Muscle layer of colon (tissue), 2 donors: ENCODE data around the gene LRRC25.
A peak's percentile ranks its signal among the peaks of the same experiment; 100 is the strongest.
"Not testable (repeated sequence)": the region's sequence is repeated elsewhere in the genome, so short reads cannot be mapped to it uniquely, and the experiment has no call there.

ENCODE experiments used
- H3K27ac ChIP-seq: one replicate; pipeline ENCODE4 v1.7.0; 2013; ENCODE audit warnings: low read depth, mild to moderate bottlenecking, low read length, moderate library complexity
- H3K27me3 ChIP-seq, 2 donors: one replicate each; pipeline ENCODE4 v1.7.0; 2013; ENCODE audit warnings: low read length in 2 of 2, mild to moderate bottlenecking in 2 of 2; ENCODE audit not compliant: insufficient read depth in 2 of 2, control insufficient read depth in 1 of 2
- H3K36me3 ChIP-seq: one replicate; pipeline ENCODE4 v1.7.0; 2013; ENCODE audit warnings: mild to moderate bottlenecking, low read length; ENCODE audit not compliant: insufficient read depth
- H3K4me1 ChIP-seq: one replicate; pipeline ENCODE4 v1.7.0; 2013; ENCODE audit warnings: mild to moderate bottlenecking, low read length; ENCODE audit not compliant: insufficient read depth
- H3K4me3 ChIP-seq, 2 donors: one replicate each; pipeline ENCODE4 v1.7.0; 2013; ENCODE audit warnings: low read length in 2 of 2, low read depth in 1 of 2, mild to moderate bottlenecking in 1 of 2, moderate library complexity in 1 of 2
- H3K9ac ChIP-seq: one replicate; pipeline ENCODE4 v1.7.0; 2013; ENCODE audit warnings: low read length
- H3K9me3 ChIP-seq: one replicate; pipeline ENCODE4 v1.7.0; 2013; ENCODE audit warnings: mild to moderate bottlenecking, low read length
- donor health status: abdominal sarcoma.
- donor health status: Adenocarcinoma of cecum.

The LRRC25 gene

GRCh38 chr19:18390065-18390907 is 7.1 kb downstream of the LRRC25 start:
- Histone ChIP-seq H3K9me3 (no peaks in the 10 kb centered on the region), H3K27ac (no peak overlapping the region), H3K36me3 (no peaks in the 10 kb centered on the region), H3K4me1 (peaks cover 6% of the 10 kb centered on the region), H3K27me3 (peaks cover 0 to 5% of the 10 kb centered on the region in 2 donors), H3K9ac (no peak overlapping the region), H3K4me3 (no peak overlapping the region)

- Histone ChIP-seq H3K27ac (no peak overlapping the region), H3K4me3 (no peak overlapping the region), H3K9me3 (no peaks in the 10 kb centered on the region), H3K4me1 (peaks cover 6% of the 10 kb centered on the region), H3K9ac (no peak overlapping the region), H3K36me3 (no peaks in the 10 kb centered on the region), H3K27me3 (peaks cover 0 to 5% of the 10 kb centered on the region in 2 donors)
These were observed 7.7 kb downstream of the LRRC25 start for GRCh38 chr19:18389726-18390064.

- Histone ChIP-seq H3K9me3 (no peaks in the 10 kb centered on the region), H3K9ac (no peak overlapping the region), H3K27me3 (peaks cover 0 to 5% of the 10 kb centered on the region in 2 donors), H3K36me3 (no peaks in the 10 kb centered on the region), H3K4me3 (peak overlapping the region; percentile 32 to 35), H3K4me1 (peaks cover 6% of the 10 kb centered on the region), H3K27ac (no peak overlapping the region)
These were observed 8.3 kb downstream of the LRRC25 start for GRCh38 chr19:18388960-18389725.

- Histone ChIP-seq H3K27ac (no peak overlapping the region), H3K9me3 (no peaks in the 10 kb centered on the region), H3K4me3 (peak overlapping the region; percentile 32 to 35), H3K27me3 (peaks cover 0 to 5% of the 10 kb centered on the region in 2 donors), H3K36me3 (no peaks in the 10 kb centered on the region), H3K9ac (no peak overlapping the region), H3K4me1 (peaks cover 6% of the 10 kb centered on the region)
These were observed 9.1 kb downstream of the LRRC25 start for GRCh38 chr19:18388100-18388959.

GRCh38 chr19:18386543-18387271 is 10.7 kb downstream of the LRRC25 start:
- H3K9ac ChIP-seq = peak overlapping the region; percentile 44
- no peaks in the 10 kb centered on the region for H3K36me3 ChIP-seq
- H3K9me3 ChIP-seq = no peaks in the 10 kb centered on the region
- H3K4me1 ChIP-seq = peaks cover 6% of the 10 kb centered on the region
- no peak overlapping the region for H3K4me3 ChIP-seq
- peak overlapping the region; percentile 23 for H3K27ac ChIP-seq
- H3K27me3 ChIP-seq = peaks cover 0 to 5% of the 10 kb centered on the region in 2 donors

GRCh38 chr19:18385675-18386542 is 11.5 kb downstream of the LRRC25 start, which contains the start of gene GDF15:
Gene GDF15 (plus strand): TSS chr19:18386158. CDS start chr19:18386190, 32 bp downstream.
- H3K9ac ChIP-seq = peak within 1 kb of the TSS; percentile 44

GRCh38 chr19:18385359-18385674 is 12.1 kb downstream of the LRRC25 start:
- peaks cover 6% of the 10 kb centered on the region for H3K4me1 ChIP-seq
- no peaks in the 10 kb centered on the region for H3K9me3 ChIP-seq
- peak overlapping the region; percentile 3 for H3K27ac ChIP-seq
- no peak overlapping the region for H3K9ac ChIP-seq
- H3K4me3 ChIP-seq = no peak overlapping the region
- no peaks in the 10 kb centered on the region for H3K36me3 ChIP-seq
- H3K27me3 ChIP-seq = peaks cover 0 to 5% of the 10 kb centered on the region in 2 donors

More at GRCh38 chr19:18385675-18386542, 11.5 kb downstream of the LRRC25 start, which contains the start of gene GDF15:
- no peaks in the 10 kb centered on the region for H3K36me3 ChIP-seq
- H3K27me3 ChIP-seq = peaks cover 0 to 5% of the 10 kb centered on the region in 2 donors
- H3K27ac ChIP-seq = peak within 1 kb of the TSS; percentile 23
- H3K4me1 ChIP-seq = peaks cover 6% of the 10 kb centered on the region
- H3K9me3 ChIP-seq = no peaks in the 10 kb centered on the region
- H3K4me3 ChIP-seq = no peak within 1 kb of the TSS

GRCh38 chr19:18384775-18385174 is 12.6 kb downstream of the LRRC25 start:
- Histone ChIP-seq H3K4me1 (peaks cover 11% of the 10 kb centered on the region), H3K9ac (no peak overlapping the region), H3K9me3 (no peaks in the 10 kb centered on the region), H3K27me3 (peaks cover 0 to 5% of the 10 kb centered on the region in 2 donors), H3K27ac (no peak overlapping the region), H3K36me3 (no peaks in the 10 kb centered on the region), H3K4me3 (no peak overlapping the region)

GRCh38 chr19:18383622-18384021 is 13.8 kb downstream of the LRRC25 start:
- not testable (repeated sequence) for H3K27ac ChIP-seq, H3K9me3 ChIP-seq, H3K4me3 ChIP-seq, H3K9ac ChIP-seq, H3K27me3 ChIP-seq, H3K36me3 ChIP-seq
- peaks cover 11% of the 10 kb centered on the region for H3K4me1 ChIP-seq

- Histone ChIP-seq H3K27ac (peak overlapping the region; percentile 35), H3K4me3 (no peak overlapping the region), H3K4me1 (peaks cover 9% of the 10 kb centered on the region), H3K27me3 (peaks cover 0 to 4% of the 10 kb centered on the region in 2 donors), H3K9ac (no peak overlapping the region), H3K9me3 (no peaks in the 10 kb centered on the region), H3K36me3 (no peaks in the 10 kb centered on the region)
These were observed 16.6 kb downstream of the LRRC25 start for GRCh38 chr19:18380843-18381242.
